Karpas-422 (cell line): ENCODE data around the gene GADD45B. TPM values are rescaled to one million over a fixed set of nuclear protein-coding genes. Genes with fewer than 3 reads are reported as not detected.

Experiments used
- DNase-seq: peaks from one replicate; pipeline ENCODE4 v3.0.0-alpha.2; 2015
- H2AFZ ChIP-seq: fragments of 200-600 bp; sonication (generic); 2 replicates; pipeline ENCODE4 v1.6.1; 2014; ENCODE audit warnings: antibody characterized with exemption, low read length, mixed read lengths
- H3K27ac ChIP-seq: fragments of 200-600 bp; sonication (generic); 2 replicates; pipeline ENCODE4 v1.5.1; 2014; ENCODE audit warnings: mild to moderate bottlenecking, low read length, moderate library complexity
- H3K27me3 ChIP-seq: fragments of 200-600 bp; sonication (generic); 2 replicates; pipeline ENCODE4 v1.6.1; 2014; ENCODE audit warnings: low read length, mixed read lengths
- H3K36me3 ChIP-seq: fragments of 200-600 bp; sonication (generic); 2 replicates; pipeline ENCODE4 v1.6.1; 2014; ENCODE audit warnings: low read length, mixed read lengths; ENCODE audit not compliant: insufficient read depth
- H3K4me1 ChIP-seq: fragments of 200-600 bp; sonication (generic); 2 replicates; pipeline ENCODE4 v1.6.1; 2014; ENCODE audit warnings: mild to moderate bottlenecking, low read length, mixed read lengths
- H3K4me2 ChIP-seq: fragments of 200-600 bp; sonication (generic); 2 replicates; pipeline ENCODE4 v1.6.1; 2014; ENCODE audit warnings: low read length, low read depth, mild to moderate bottlenecking; ENCODE audit not compliant: poor library complexity, severe bottlenecking
- H3K4me3 ChIP-seq: fragments of 200-600 bp; sonication (generic); 2 replicates; pipeline ENCODE4 v1.5.1; 2014; ENCODE audit warnings: mild to moderate bottlenecking, antibody characterized with exemption, low read length, mixed read lengths
- H3K79me2 ChIP-seq: fragments of 200-600 bp; sonication (generic); 2 replicates; pipeline ENCODE4 v1.6.1; 2014; ENCODE audit warnings: mild to moderate bottlenecking, low read length, mixed read lengths
- H3K9ac ChIP-seq: fragments of 200-600 bp; sonication (generic); 2 replicates; pipeline ENCODE4 v1.6.0; 2014; ENCODE audit warnings: low read length
- H3K9me2 ChIP-seq: fragments of 200-600 bp; sonication (generic), shearing (Covaris generic); replicated peaks from 2 replicates; pipeline ENCODE4 v1.6.0; 2014; ENCODE audit warnings: mild to moderate bottlenecking, low read length, moderate library complexity; ENCODE audit not compliant: insufficient read depth
- H3K9me3 ChIP-seq: fragments of 300-700, 200-600 bp; sonication (generic); 2 replicates; pipeline ENCODE4 v1.6.1; 2014; ENCODE audit warnings: low read length, mixed read lengths
- H4K20me1 ChIP-seq: fragments of 200-600 bp; sonication (generic); 2 replicates; pipeline ENCODE4 v1.6.1; 2014; ENCODE audit warnings: mild to moderate bottlenecking, antibody characterized with exemption, low read length, low read depth; ENCODE audit not compliant: insufficient read depth
- total RNA-seq: library from RNA; depleted of rRNA; stranded (reverse); fragments of >200 nt; shearing (Covaris generic); gene quantifications from 2 replicates; pipeline ENCODE4 v1.2.3, GENCODE V29; 2014; ENCODE audit warnings: low replicate concordance

GADD45B gene
- total RNA-seq, 1 experiment from 2014 or later, result 8.6 TPM

DNA sequence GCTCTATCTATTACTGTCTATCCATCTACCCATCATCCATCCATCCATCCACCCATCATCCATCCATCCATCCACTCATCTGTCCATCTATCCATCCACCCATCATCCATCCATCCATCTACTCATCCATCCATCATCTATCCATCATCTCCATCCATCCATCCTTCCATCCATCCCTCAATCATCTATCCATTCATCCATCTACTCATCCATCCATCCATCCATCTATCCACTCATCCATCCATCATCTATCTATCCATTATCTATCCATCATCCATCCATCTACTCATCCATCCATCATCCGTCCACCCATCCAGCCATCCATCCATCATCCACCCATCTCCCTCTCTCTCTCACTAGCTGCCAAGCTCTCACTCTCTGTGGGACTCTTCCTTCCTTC is 35.4 kb upstream of the GADD45B start:
- Histone ChIP-seq H3K27ac (no peak overlapping the region), H4K20me1 (peaks cover 10% of the 10 kb centered on the region; the same call in 1 of the 2 replicates), H3K4me2 (no peak overlapping the region), H3K4me3 (no peak overlapping the region), H2AFZ (no peak overlapping the region), H3K9me2 (no peaks in the 10 kb centered on the region), H3K36me3 (no peaks in the 10 kb centered on the region), H3K79me2 (peaks cover 41% of the 10 kb centered on the region), H3K4me1 (no peaks in the 10 kb centered on the region), H3K27me3 (no peaks in the 10 kb centered on the region), H3K9ac (no peak overlapping the region), H3K9me3 (no peaks in the 10 kb centered on the region)
- DNase-seq, result no peak

GRCh38 chr19:2441096-2441752 is 34.7 kb upstream of the GADD45B start:
- Histone ChIP-seq H3K4me2 (no peak overlapping the region), H3K27me3 (no peaks in the 10 kb centered on the region), H4K20me1 (peaks cover 9% of the 10 kb centered on the region; the same call in 1 of the 2 replicates), H3K27ac (no peak overlapping the region), H3K9me3 (no peaks in the 10 kb centered on the region), H3K9ac (no peak overlapping the region), H3K4me1 (no peaks in the 10 kb centered on the region), H3K4me3 (no peak overlapping the region), H3K9me2 (no peaks in the 10 kb centered on the region), H3K36me3 (no peaks in the 10 kb centered on the region), H2AFZ (no peak overlapping the region), H3K79me2 (peaks cover 43% of the 10 kb centered on the region)
- DNase-seq, result no peak

- Histone ChIP-seq H4K20me1 (peaks cover 19% of the 10 kb centered on the region; the same call in 1 of the 2 replicates), H3K4me3 (no peak overlapping the region), H3K79me2 (peaks cover 61% of the 10 kb centered on the region), H3K36me3 (no peaks in the 10 kb centered on the region), H3K9me3 (no peaks in the 10 kb centered on the region), H3K9ac (no peak overlapping the region), H3K4me2 (no peak overlapping the region), H3K27ac (no peak overlapping the region), H3K27me3 (no peaks in the 10 kb centered on the region), H3K9me2 (no peaks in the 10 kb centered on the region), H2AFZ (no peak overlapping the region), H3K4me1 (no peaks in the 10 kb centered on the region)
- DNase-seq, result no peak
Measured at GRCh38 chr19:2443116-2443784, 32.7 kb upstream of the GADD45B start.

DNA sequence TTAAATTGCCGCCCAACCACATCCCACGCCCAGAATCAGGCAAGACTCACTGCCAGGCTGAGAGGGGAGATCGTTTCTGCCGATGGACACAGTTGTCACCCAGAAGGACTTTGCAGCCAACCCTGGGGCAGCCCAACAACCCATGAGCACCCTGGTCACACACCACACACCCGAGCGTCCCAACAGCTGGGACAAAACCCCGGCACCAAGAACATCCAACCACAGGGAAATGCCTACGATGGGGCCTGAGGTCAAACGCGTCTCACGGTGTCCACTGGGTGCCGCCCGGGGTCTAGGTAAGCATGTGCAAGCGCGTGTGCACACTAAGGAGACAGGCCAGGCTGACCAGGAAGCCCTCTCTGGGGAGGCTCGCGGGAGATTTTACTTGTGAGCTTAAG is 32.1 kb upstream of the GADD45B start:
- H3K79me2 ChIP-seq, result peaks cover 67% of the 10 kb centered on the region
- no peak overlapping the region for H3K27ac ChIP-seq

GRCh38 chr19:2444251-2445002 is 31.5 kb upstream of the GADD45B start:
- no peak overlapping the region for H2AFZ ChIP-seq
- H3K4me1 ChIP-seq, result no peaks in the 10 kb centered on the region
- DNase-seq, result no peak
- no peaks in the 10 kb centered on the region for H3K36me3 ChIP-seq
- H3K9me3 ChIP-seq, result no peaks in the 10 kb centered on the region
- no peak overlapping the region for H3K9ac ChIP-seq
- H3K27ac ChIP-seq, result no peak overlapping the region
- H4K20me1 ChIP-seq, result peaks cover 27% of the 10 kb centered on the region; the same call in 1 of the 2 replicates
- H3K4me3 ChIP-seq, result no peak overlapping the region
- no peaks in the 10 kb centered on the region for H3K9me2 ChIP-seq
- H3K79me2 ChIP-seq, result peaks cover 71% of the 10 kb centered on the region
- H3K4me2 ChIP-seq, result no peak overlapping the region
- no peaks in the 10 kb centered on the region for H3K27me3 ChIP-seq

More for the DNA sequence above, 32.1 kb upstream of the GADD45B start:
- Histone ChIP-seq H2AFZ (no peak overlapping the region), H3K4me2 (no peak overlapping the region), H3K9ac (no peak overlapping the region), H3K36me3 (no peaks in the 10 kb centered on the region), H3K27me3 (no peaks in the 10 kb centered on the region), H3K4me1 (no peaks in the 10 kb centered on the region), H3K9me2 (no peaks in the 10 kb centered on the region), H4K20me1 (peaks cover 22% of the 10 kb centered on the region; the same call in 1 of the 2 replicates), H3K9me3 (no peaks in the 10 kb centered on the region), H3K4me3 (no peak overlapping the region)
- DNase-seq, result no peak

DNA sequence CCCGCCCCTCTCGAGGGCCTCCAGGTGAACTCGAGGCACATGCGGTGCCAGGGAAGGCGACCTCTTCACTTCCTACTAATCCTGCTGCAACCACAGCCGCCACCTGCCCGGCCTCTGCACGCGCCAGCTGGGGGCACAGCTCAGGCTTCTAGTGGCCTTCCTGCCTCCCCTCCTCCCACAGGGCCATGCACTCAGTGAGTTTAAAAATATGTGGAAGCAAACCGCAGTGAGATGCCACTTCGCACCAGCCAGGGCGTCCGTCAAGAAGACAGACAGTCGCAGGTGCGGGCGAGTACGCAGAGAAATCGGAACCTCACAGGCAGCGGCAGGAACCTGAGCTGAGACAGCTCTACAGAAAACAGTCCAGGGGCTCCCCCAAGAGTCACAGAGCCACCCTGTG is 29.5 kb upstream of the GADD45B start:
- H2AFZ ChIP-seq, result no peak overlapping the region
- no peaks in the 10 kb centered on the region for H3K9me3 ChIP-seq
- H3K36me3 ChIP-seq, result no peaks in the 10 kb centered on the region
- H4K20me1 ChIP-seq, result peaks cover 32% of the 10 kb centered on the region; the same call in 1 of the 2 replicates
- peaks cover 77% of the 10 kb centered on the region for H3K79me2 ChIP-seq
- H3K4me2 ChIP-seq, result no peak overlapping the region
- no peak overlapping the region for H3K9ac ChIP-seq
- no peaks in the 10 kb centered on the region for H3K27me3 ChIP-seq
- no peaks in the 10 kb centered on the region for H3K4me1 ChIP-seq
- H3K9me2 ChIP-seq, result no peaks in the 10 kb centered on the region
- H3K4me3 ChIP-seq, result no peak overlapping the region
- H3K27ac ChIP-seq, result no peak overlapping the region
- DNase-seq, result no peak

GRCh38 chr19:2449019-2449418 is 26.9 kb upstream of the GADD45B start:
- Histone ChIP-seq H4K20me1 (peaks cover 41% of the 10 kb centered on the region; the same call in 1 of the 2 replicates), H3K9ac (no peak overlapping the region), H3K79me2 (peaks cover 86% of the 10 kb centered on the region), H3K4me3 (no peak overlapping the region), H3K4me1 (peaks cover 12% of the 10 kb centered on the region), H2AFZ (no peak overlapping the region), H3K36me3 (no peaks in the 10 kb centered on the region), H3K9me2 (no peaks in the 10 kb centered on the region), H3K9me3 (no peaks in the 10 kb centered on the region), H3K27me3 (no peaks in the 10 kb centered on the region), H3K4me2 (no peak overlapping the region), H3K27ac (no peak overlapping the region)
- no peak for DNase-seq

DNA sequence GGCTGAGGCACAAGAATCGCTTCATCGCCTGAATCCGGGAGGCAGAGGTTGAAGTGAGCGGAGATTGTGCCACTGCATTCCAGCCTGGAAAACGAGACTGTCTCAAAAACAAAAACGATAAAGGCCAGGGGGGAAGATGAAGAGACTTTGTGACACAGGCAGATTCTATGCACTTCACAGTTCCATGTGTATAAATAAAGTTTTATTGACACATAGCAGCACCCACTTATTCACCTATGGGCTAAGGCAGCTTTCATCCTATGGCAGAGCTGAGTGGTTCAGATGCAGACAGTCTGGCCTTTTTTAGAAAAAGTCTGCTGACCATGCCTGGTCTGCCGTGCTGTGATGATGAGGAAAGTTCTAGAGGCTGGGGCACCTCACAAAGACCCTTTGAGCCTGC is 24.8 kb upstream of the GADD45B start:
- no peak overlapping the region for H3K27ac ChIP-seq
- peaks cover 27% of the 10 kb centered on the region for H3K4me1 ChIP-seq
- no peaks in the 10 kb centered on the region for H3K9me2 ChIP-seq
- H3K4me2 ChIP-seq, result no peak overlapping the region
- no peak for DNase-seq
- no peaks in the 10 kb centered on the region for H3K36me3 ChIP-seq
- peaks cover 94% of the 10 kb centered on the region for H3K79me2 ChIP-seq
- no peak overlapping the region for H2AFZ ChIP-seq
- no peaks in the 10 kb centered on the region for H3K27me3 ChIP-seq
- H3K9me3 ChIP-seq, result no peaks in the 10 kb centered on the region
- no peak overlapping the region for H3K9ac ChIP-seq
- no peak overlapping the region for H3K4me3 ChIP-seq
- peaks cover 57% of the 10 kb centered on the region for H4K20me1 ChIP-seq
